IMR-90 (cell line): ENCODE measurements around the gene C13orf46. TPM values are rescaled to one million over a fixed set of nuclear protein-coding genes. Genes with fewer than 3 reads are reported as not detected.

Experiments
- ATAC-seq: fragments of 200-7000 bp; cut with Tn5 transposase; 2 replicates; pipeline ENCODE4 v1.9.1; 2020; ENCODE audit warnings: low read depth, mild to moderate bottlenecking, moderate library complexity
- BruUV-seq: library from RNA; stranded (reverse); fragments of 400-500 nt; replicated peaks from 2 replicates; lab custom pipeline; 2021; lab: Mats Ljungman, UMichigan
- CTCF ChIA-PET: fragments of 300-600 bp; formaldehyde crosslinking; extraction: SDS; loops from one replicate; lab custom pipeline; 2021; ENCODE audit warnings: antibody characterized with exemption; lab: Yijun Ruan, JAX
- POLR2A ChIA-PET: fragments of 300-600 bp; sonication (Branson Sonifier 250); formaldehyde crosslinking; loops from one replicate; lab custom pipeline; 2022; ENCODE audit warnings: antibody characterized with exemption; ENCODE audit not compliant: unreplicated experiment; lab: Charles Lee
- DNase-seq: peaks from one replicate; pipeline ENCODE4 v3.0.0; 2013
- H2AFZ ChIP-seq: replicated peaks from 2 replicates; pipeline ENCODE3; 2013; ENCODE audit warnings: low read length, mild to moderate bottlenecking; ENCODE audit not compliant: poor library complexity
- H2AK5ac ChIP-seq: 2 replicates; pipeline ENCODE4 v1.6.1; 2013; ENCODE audit warnings: low read depth, low read length, inconsistent platforms
- H2AK9ac ChIP-seq: replicated peaks from 2 replicates; pipeline ENCODE3; 2013; ENCODE audit warnings: mild to moderate bottlenecking, low read depth, low read length, moderate library complexity; ENCODE audit not compliant: poor library complexity
- H2BK120ac ChIP-seq: 2 replicates; pipeline ENCODE4 v1.6.1; 2013; ENCODE audit warnings: low read depth, low read length, inconsistent platforms
- H2BK15ac ChIP-seq: 3 replicates; pipeline ENCODE4 v1.6.1; 2013; ENCODE audit warnings: low read depth, low read length, inconsistent platforms
- H2BK20ac ChIP-seq: 2 replicates; pipeline ENCODE4 v1.6.1; 2013; ENCODE audit warnings: low read depth, mild to moderate bottlenecking, inconsistent platforms, low read length, moderate library complexity
- H2BK5ac ChIP-seq: 2 replicates; pipeline ENCODE4 v1.6.1; 2013; ENCODE audit warnings: mild to moderate bottlenecking, low read depth, low read length, inconsistent platforms; ENCODE audit not compliant: poor library complexity, severe bottlenecking
- H3K14ac ChIP-seq: replicated peaks from 2 replicates; pipeline ENCODE4 v1.6.1; 2013; ENCODE audit warnings: low read depth, low read length, inconsistent platforms
- H3K18ac ChIP-seq: 2 replicates; pipeline ENCODE4 v1.6.1; 2013; ENCODE audit warnings: low read depth, low read length, control low read depth
- H3K23ac ChIP-seq: 2 replicates; pipeline ENCODE4 v1.6.1; 2013; ENCODE audit warnings: low read depth, low read length, inconsistent platforms
- H3K27ac ChIP-seq: 2 replicates; pipeline ENCODE4 v1.5.1; 2013; ENCODE audit warnings: mild to moderate bottlenecking, control low read depth, low read length; ENCODE audit not compliant: insufficient read depth
- H3K27me3 ChIP-seq: 2 replicates; pipeline ENCODE4 v1.6.1; 2013; ENCODE audit warnings: low read length; ENCODE audit not compliant: control insufficient read depth, insufficient read depth
- H3K36me3 ChIP-seq: 2 replicates; pipeline ENCODE4 v1.6.1; 2013; ENCODE audit warnings: low read length, mixed read lengths; ENCODE audit not compliant: control insufficient read depth, insufficient read depth
- H3K4ac ChIP-seq: 2 replicates; pipeline ENCODE4 v1.6.1; 2013; ENCODE audit warnings: low read depth, low read length, inconsistent platforms
- H3K4me1 ChIP-seq: 2 replicates; pipeline ENCODE4 v1.6.1; 2013; ENCODE audit warnings: low read length, mixed read lengths; ENCODE audit not compliant: control insufficient read depth, insufficient read depth
- H3K4me2 ChIP-seq: 2 replicates; pipeline ENCODE4 v1.6.1; 2013; ENCODE audit warnings: low read depth, mild to moderate bottlenecking, control low read depth, low read length, moderate library complexity
- H3K4me3 ChIP-seq: 2 replicates; pipeline ENCODE4 v1.5.1; 2013; ENCODE audit warnings: low read depth, mild to moderate bottlenecking, control low read depth, low read length, moderate library complexity; ENCODE audit not compliant: insufficient read depth
- H3K56ac ChIP-seq: 2 replicates; pipeline ENCODE4 v1.6.1; 2013; ENCODE audit warnings: low read length, inconsistent platforms; ENCODE audit not compliant: insufficient read depth; ENCODE audit errors: extremely low read depth
- H3K79me1 ChIP-seq, 2 experiments: 2 replicates each; pipeline ENCODE4 v1.6.1; 2013; ENCODE audit warnings: low read length in 2 of 2, inconsistent platforms in 1 of 2, low read depth in 1 of 2
- H3K9ac ChIP-seq: 2 replicates; pipeline ENCODE4 v1.6.1; 2013; ENCODE audit warnings: low read depth, low read length, control low read depth
- H3K9me1 ChIP-seq: 2 replicates; pipeline ENCODE4 v1.6.1; 2013; ENCODE audit warnings: low read length, inconsistent platforms; ENCODE audit not compliant: insufficient read depth
- H3K9me3 ChIP-seq: 2 replicates; pipeline ENCODE4 v1.6.1; 2013; ENCODE audit warnings: low read length; ENCODE audit not compliant: control insufficient read depth, insufficient read depth
- H4K20me1 ChIP-seq: 2 replicates; pipeline ENCODE4 v1.6.1; 2013; ENCODE audit warnings: low read length, inconsistent platforms; ENCODE audit not compliant: insufficient read depth
- H4K5ac ChIP-seq: 2 replicates; pipeline ENCODE4 v1.6.1; 2013; ENCODE audit warnings: mild to moderate bottlenecking, low read depth, low read length, control low read depth
- H4K8ac ChIP-seq, 2 experiments: 2 replicates each; pipeline ENCODE4 v1.6.1; 2013; ENCODE audit warnings: low read depth in 2 of 2, low read length in 2 of 2, control low read depth in 1 of 2, inconsistent platforms in 1 of 2
- H4K91ac ChIP-seq: 2 replicates; pipeline ENCODE4 v1.6.1; 2013; ENCODE audit warnings: low read depth, low read length, inconsistent platforms; ENCODE audit not compliant: insufficient read depth
- CEBPB ChIP-seq: IDR thresholded peaks from 2 replicates; pipeline ENCODE4 v1.6.1; 2012; ENCODE audit warnings: low read depth, low read length, improper control_type of control experiment
- MAFK ChIP-seq: IDR thresholded peaks from 2 replicates; pipeline ENCODE4 v1.6.1; 2012; ENCODE audit warnings: low read depth, low read length, improper control_type of control experiment
- WGBS, 2 experiments: methylation state at CpG; one replicate each; pipeline versions ENCODE4 v1.1.5 to v1.1.7; 2013; ENCODE audit warnings: missing lambda C conversion rate in 2 of 2; ENCODE audit not compliant: insufficient read length in 1 of 2; ENCODE audit errors: extremely low coverage in 2 of 2; 5-methylcytosine and 5-hydroxymethylcytosine counted together
- dilution Hi-C: fragments of 300-500 bp; cut with HindIII; formaldehyde crosslinking; loops from one replicate; pipeline ENCODE4 v1.14.3; 2018; ENCODE audit warnings: low sequenced_read_pairs; ENCODE audit not compliant: unreplicated experiment
- in situ Hi-C: fragments of 300-500 bp; cut with MboI; formaldehyde crosslinking; loops from 3 replicates; pipeline ENCODE4 v1.14.3; 2019; ENCODE audit warnings: low sequenced_read_pairs, inconsistent platforms, mixed read lengths
- intact Hi-C: fragments of 100-400 bp; cut with micrococcal nuclease; formaldehyde crosslinking; loops from 2 replicates; pipeline ENCODE4 v1.10.0; 2022
- polyA plus RNA-seq, 3 experiments: library from polyadenylated mRNA; depleted of rRNA; stranded (reverse); fragments of >200 nt; gene quantifications; 2 replicates each; pipeline ENCODE4 v1.2.3, GENCODE V29; 2012; ENCODE audit warnings: low replicate concordance in 1 of 3
- total RNA-seq: library from RNA; depleted of rRNA; stranded (reverse); fragments of >200 nt; gene quantifications from 2 replicates; pipeline ENCODE4 v1.2.3, GENCODE V29; 2012

C13orf46 gene
- total and polyA plus RNA-seq, 2 of the 4 experiments (the other 2 are of a cell fraction) = under 0.01 to 2.1 TPM

DNA sequence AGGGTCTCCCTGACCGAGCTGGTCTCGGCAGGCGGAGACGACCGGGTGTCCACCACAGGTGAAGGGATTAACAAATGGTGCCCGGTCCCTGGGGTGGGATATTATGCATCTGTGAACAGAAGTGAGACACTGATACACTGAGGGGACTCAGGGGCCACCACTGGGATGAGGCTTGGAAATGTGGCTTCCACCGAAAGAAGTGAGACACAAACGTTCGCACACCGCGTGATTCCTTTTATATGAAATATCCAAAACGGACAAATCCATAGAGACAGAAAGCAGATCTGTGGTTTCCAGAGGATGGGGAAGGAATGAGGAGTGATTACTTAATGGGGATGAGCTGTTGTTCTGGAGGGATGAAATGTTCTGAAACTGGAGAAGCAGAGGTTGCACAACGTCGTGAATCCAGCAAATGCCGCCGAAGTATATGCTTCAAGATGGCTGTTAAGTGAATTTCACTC, 47.5 kb downstream of the C13orf46 start:
- Histone ChIP-seq H3K18ac (peak overlapping the region; percentile 91; the same call in 1 of the 2 replicates), H2AK9ac (no peak overlapping the region), H3K4me1 (peaks cover 29% of the 10 kb centered on the region), H2AK5ac (peak overlapping the region; percentile 100), H3K4me3 (no peak overlapping the region), H2AFZ (no peak overlapping the region), H3K9ac (no peak overlapping the region), H4K5ac (peak overlapping the region; percentile 76; the same call in 1 of the 2 replicates), H3K14ac (peak overlapping the region; percentile 99), H3K9me1 (peaks cover 28% of the 10 kb centered on the region), H3K36me3 (no peaks in the 10 kb centered on the region), H2BK5ac (no peak overlapping the region), H2BK120ac (peak overlapping the region; percentile 99), H4K91ac (peak overlapping the region; percentile 99), H3K9me3 (peaks cover 8% of the 10 kb centered on the region), H3K79me1 (peaks cover 0 to 43% of the 10 kb centered on the region in 2 experiments; a peak in 2 of 4 replicates), H3K4ac (peak overlapping the region; percentile 100), H4K8ac (peak overlapping the region; percentile 61 to 95), H2BK15ac (peak overlapping the region; percentile 94), H2BK20ac (peak overlapping the region; percentile 100), H3K27ac (no peak overlapping the region), H4K20me1 (0 out of 2 replicates have a peak, but pooled peaks cover 4% of the 10 kb centered on the region), H3K4me2 (no peak overlapping the region), H3K23ac (peak overlapping the region; percentile 100; the same call in 1 of the 2 replicates), H3K27me3 (no peaks in the 10 kb centered on the region), H3K56ac (no peak overlapping the region)
- intact Hi-C loops = no loop called here
- ChIA-PET POLR2A (no interaction called here), CTCF (no interaction called here)
- DNase-seq (peak; percentile 60), ATAC-seq (no peak)
- WGBS, 2 experiments = 100% methylated on average over 3 of the region's 16 CpGs; no CpG with 5 or more reads in 1 of the 2 experiments
- in situ Hi-C loops = no loop called here
- dilution Hi-C loops = no loop called here
- BruUV-seq = no TSS peak
- no peak for TF ChIP-seq MAFK
- peak; percentile 79 for TF ChIP-seq CEBPB
